HepG2 (cell line): ENCODE results near the gene DAB2IP. TPM values are rescaled to one million over a fixed set of nuclear protein-coding genes. Genes with fewer than 3 reads are reported as not detected.

Source experiments
- ATAC-seq: fragments of 200-7000 bp; cut with Tn5 transposase; 3 replicates; pipeline ENCODE4 v1.9.1; 2020; ENCODE audit warnings: mild to moderate bottlenecking, moderate library complexity
- BruUV-seq: library from RNA; stranded (reverse); fragments of 400-500 nt; replicated peaks from 2 replicates; lab custom pipeline; 2021; lab: Mats Ljungman, UMichigan
- CTCF ChIA-PET: fragments of 300-600 bp; formaldehyde crosslinking; extraction: SDS; loops from one replicate; lab custom pipeline; 2021; ENCODE audit warnings: low total read pairs, inconsistent platforms, low intra/inter-chr PET ratio; lab: Yijun Ruan, JAX
- POLR2A ChIA-PET: fragments of 350-600 bp; sonication (Branson Sonifier 250); formaldehyde crosslinking; loops from one replicate; lab custom pipeline; 2020; ENCODE audit warnings: antibody characterized with exemption, inconsistent platforms; lab: Yijun Ruan, JAX
- DNase-seq: peaks from one replicate; pipeline ENCODE4 v3.0.0-alpha.2; 2015; ENCODE audit warnings: low spot score
- FAIRE-seq: peaks from 3 replicates; lab custom pipeline; 2011; peaks lifted over from hg19 to GRCh38; lab: Jason Lieb, UNC
- H2AFZ ChIP-seq: one replicate; pipeline ENCODE4 v1.6.1; 2011; ENCODE audit warnings: low read length, inconsistent platforms
- H3K27ac ChIP-seq: fragments of 300-600 bp; 3 replicates; pipeline ENCODE4 v1.8.0; 2011; ENCODE audit warnings: mixed run types, mild to moderate bottlenecking, mixed read lengths, low read length, inconsistent platforms; ENCODE audit not compliant: insufficient read depth; ENCODE audit errors: extremely low read length
- H3K27me3 ChIP-seq, 2 experiments: fragments of 200-600 bp in 1 of 2; 2 replicates in 1 of 2; 3 replicates in 1 of 2; pipeline versions ENCODE4 v1.6.0 to v1.8.0; 2011; ENCODE audit warnings: low read length in 2 of 2, mild to moderate bottlenecking in 2 of 2, moderate library complexity in 2 of 2, inconsistent platforms in 1 of 2; ENCODE audit not compliant: insufficient read depth in 2 of 2, control insufficient read depth in 1 of 2
- H3K36me3 ChIP-seq, 2 experiments: fragments of 200-600 bp in 1 of 2; replicated peaks in 1 of 2; 2 replicates in 1 of 2; 3 replicates in 1 of 2; pipeline versions ENCODE4 v1.5.1 to v1.8.0; 2011; ENCODE audit warnings: low read length in 2 of 2, inconsistent platforms in 1 of 2; ENCODE audit not compliant: insufficient read depth in 2 of 2, control insufficient read depth in 1 of 2
- H3K4me1 ChIP-seq: 2 replicates; pipeline ENCODE4 v1.5.1; 2012; ENCODE audit warnings: low read length, inconsistent platforms; ENCODE audit not compliant: insufficient read depth
- H3K4me2 ChIP-seq: 2 replicates; pipeline ENCODE4 v1.6.0; 2011; ENCODE audit warnings: low read depth, low read length, inconsistent platforms
- H3K4me3 ChIP-seq, 3 experiments: fragments of 200-600 bp in 1 of 3; sonication (generic), shearing (Covaris generic) in 1 of 3; replicated peaks in 1 of 3; 2 replicates each; pipeline ENCODE4 v1.5.1; 2011 to 2016; ENCODE audit warnings: low read length in 3 of 3, inconsistent platforms in 2 of 3, low read depth in 2 of 3, mild to moderate bottlenecking in 2 of 3, control low read depth in 1 of 3, mixed read lengths in 1 of 3; ENCODE audit not compliant: insufficient read depth in 1 of 3
- H3K79me2 ChIP-seq: one replicate; pipeline ENCODE4 v1.6.1; 2011; ENCODE audit warnings: low read length, inconsistent platforms; ENCODE audit not compliant: insufficient read depth
- H3K9ac ChIP-seq: 2 replicates; pipeline ENCODE4 v1.6.0; 2011; ENCODE audit warnings: mild to moderate bottlenecking, low read depth, low read length, inconsistent platforms; ENCODE audit not compliant: insufficient read depth
- H3K9me3 ChIP-seq: 2 replicates; pipeline ENCODE4 v1.5.1; 2012; ENCODE audit warnings: mild to moderate bottlenecking, low read length
- H4K20me1 ChIP-seq: 2 replicates; pipeline ENCODE4 v1.6.0; 2011; ENCODE audit warnings: inconsistent platforms, mild to moderate bottlenecking, low read length, moderate library complexity; ENCODE audit not compliant: insufficient read depth
- CERS6 ChIP-seq: sonication (generic); formaldehyde crosslinking; IDR thresholded peaks from 2 replicates; pipeline ENCODE4 v1.5.0; 2020; ENCODE audit warnings: missing genetic modification reagents
- CHCHD3 ChIP-seq: sonication (generic); formaldehyde crosslinking; IDR thresholded peaks from 2 replicates; pipeline ENCODE4 v1.8.0; 2022; ENCODE audit warnings: mild to moderate bottlenecking, missing genetic modification reagents, moderate library complexity
- HNF4G ChIP-seq, 2 experiments: sonication (generic) in 1 of 2; formaldehyde crosslinking in 1 of 2; IDR thresholded peaks; 2 replicates each; pipeline versions ENCODE4 v1.4.0 to v1.6.1; 2011 to 2020; ENCODE audit warnings: borderline replicate concordance in 2 of 2, low read depth in 2 of 2, mild to moderate bottlenecking in 2 of 2, low read length in 1 of 2, missing genetic modification reagents in 1 of 2, moderate library complexity in 1 of 2
- MED1 ChIP-seq: sonication (generic); formaldehyde crosslinking; IDR thresholded peaks from 2 replicates; pipeline ENCODE4 v1.4.0; 2020; ENCODE audit warnings: missing genetic modification reagents
- SMAD1 ChIP-seq: sonication (generic); formaldehyde crosslinking; IDR thresholded peaks from 2 replicates; pipeline ENCODE4 v1.4.0; 2020; ENCODE audit warnings: missing genetic modification reagents, low read depth, mild to moderate bottlenecking, borderline replicate concordance
- SNRNP70 ChIP-seq: fragments of 200-400 bp; formaldehyde crosslinking; IDR thresholded peaks from 2 replicates; pipeline ENCODE4 v1.6.1; 2017; ENCODE audit warnings: mild to moderate bottlenecking, low read depth, low read length, moderate library complexity
- SP1 ChIP-seq, 2 experiments: fragments of 450-650 bp in 1 of 2; sonication (generic) in 1 of 2; formaldehyde crosslinking in 1 of 2; IDR thresholded peaks; 2 replicates each; pipeline versions ENCODE4 v1.4.0 to v1.6.1; 2016 to 2020; ENCODE audit warnings: missing genetic modification reagents in 1 of 2
- THRA ChIP-seq: sonication (generic); formaldehyde crosslinking; IDR thresholded peaks from 2 replicates; pipeline ENCODE4 v1.4.0; 2020; ENCODE audit warnings: missing genetic modification reagents, borderline replicate concordance
- ZFP91 ChIP-seq: sonication (generic); formaldehyde crosslinking; IDR thresholded peaks from 2 replicates; pipeline ENCODE4 v1.9.0; 2022; ENCODE audit warnings: missing genetic modification reagents, mild to moderate bottlenecking, borderline replicate concordance
- ZNF605 ChIP-seq: sonication (generic); formaldehyde crosslinking; IDR thresholded peaks from 2 replicates; pipeline ENCODE4 v1.8.0; 2022; ENCODE audit warnings: mild to moderate bottlenecking, missing genetic modification reagents
- ZNF709 ChIP-seq: sonication (generic); formaldehyde crosslinking; IDR thresholded peaks from 2 replicates; pipeline ENCODE4 v1.5.0; 2020; ENCODE audit warnings: mild to moderate bottlenecking, missing genetic modification reagents
- WGBS: methylation state at CpG from one replicate; pipeline ENCODE4 v1.1.6; 2017; ENCODE audit warnings: low lambda C conversion rate; 5-methylcytosine and 5-hydroxymethylcytosine counted together
- in situ Hi-C: cut with HindIII; loops from 2 replicates; pipeline ENCODE4 v1.10.0; 2017; ENCODE audit warnings: low pct_unique_long_range_greater_than_20kb; ENCODE audit not compliant: extremely low pct_ligation_motif_present
- intact Hi-C: fragments of 100-400 bp; cut with micrococcal nuclease; formaldehyde crosslinking; loops from one replicate; pipeline ENCODE4 v1.10.0; 2022; ENCODE audit not compliant: unreplicated experiment
- polyA plus RNA-seq, 8 experiments: library from polyadenylated mRNA; depleted of rRNA in 3 of 8; stranded (reverse) in 7 of 8; unstranded in 1 of 8; fragments of >200 nt; fragmentation: Illumina TruSeq in 4 of 8; extraction: Trizol in 4 of 8; gene quantifications; 2 replicates each; pipeline versions ENCODE4 v1.2.1 to v1.2.3, GENCODE V29; 2011 to 2016; ENCODE audit warnings: low read depth in 4 of 8, missing spikeins in 1 of 8, mixed read lengths in 1 of 8; ENCODE audit not compliant: insufficient read depth in 1 of 8
- total RNA-seq, 5 experiments: library from RNA; depleted of rRNA; stranded (reverse); fragments of >200 nt; fragmentation: Illumina TruSeq; extraction: Trizol; gene quantifications; 2 replicates each; pipeline ENCODE4 v1.2.3, GENCODE V29; 2016; ENCODE audit warnings: low read depth in 1 of 5
- TF ChIP-seq, protein P1 (sequence below): sonication (generic); formaldehyde crosslinking; IDR thresholded peaks from 2 replicates; pipeline ENCODE4 v1.4.0; 2020; ENCODE audit warnings: missing genetic modification reagents, mild to moderate bottlenecking, borderline replicate concordance

DAB2IP gene
- total and polyA plus RNA-seq, 2 of the 13 experiments (the other 11 are each of a cell fraction or from before 2014, with no cell fraction given), result 25.3 to 37.9 TPM

DNA sequence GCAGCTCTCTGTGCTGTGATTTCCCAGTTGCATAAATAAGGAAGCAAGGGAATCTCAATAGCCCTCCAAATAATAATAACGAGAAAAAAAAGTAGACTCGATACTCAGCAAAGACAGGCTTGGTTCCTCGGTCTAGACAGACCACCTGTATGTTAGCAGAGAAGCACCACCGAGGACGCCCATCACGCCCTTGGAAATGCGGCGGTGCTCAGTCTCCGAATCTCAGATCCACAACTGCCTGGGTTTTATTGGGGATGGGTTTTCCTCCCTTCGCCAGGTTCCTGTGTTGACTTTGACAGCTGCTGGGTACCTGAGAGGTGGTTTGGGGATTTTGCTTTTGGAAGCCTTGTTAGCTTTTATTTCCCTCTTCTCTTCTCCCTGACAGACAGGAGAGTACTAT, 7.2 kb downstream of the DAB2IP start:
- CTCF ChIA-PET, result no interaction called here

More for the DNA sequence above, 7.2 kb downstream of the DAB2IP start:
- WGBS, result 92% methylated on average over 10 of the region's 10 CpGs
- Histone ChIP-seq H2AFZ (no peak overlapping the region), H3K79me2 (no peaks in the 10 kb centered on the region), H3K27me3 (no peaks in the 10 kb centered on the region), H3K9me3 (no peaks in the 10 kb centered on the region), H3K4me2 (no peak overlapping the region), H3K4me3 (no peak overlapping the region), H3K36me3 (no peaks in the 10 kb centered on the region), H3K4me1 (peaks cover 15% of the 10 kb centered on the region), H4K20me1 (no peaks in the 10 kb centered on the region; the same call in 1 of the 2 replicates), H3K9ac (no peak overlapping the region), H3K27ac (no peak overlapping the region)
- FAIRE-seq (no peak), DNase-seq (no peak), ATAC-seq (no peak)
- TF ChIP-seq ZNF605 (CRISPR knock-in tag) (no peak), SMAD1 (CRISPR knock-in tag) (no peak), MED1 (no peak), ZFP91 (no peak), THRA (CRISPR knock-in tag) (no peak), CHCHD3 (CRISPR knock-in tag) (no peak), ZNF709 (no peak), SP1 (IDR thresholded peaks at IDR 0.05) (no peak), SP1 (CRISPR knock-in tag; IDR thresholded peaks at IDR 0.05) (no peak), HNF4G (IDR thresholded peaks at IDR 0.05; ENCODE audit: borderline replicate concordance, low read depth, low read length) (no peak), HNF4G (CRISPR knock-in tag; IDR thresholded peaks at IDR 0.05; ENCODE audit: borderline replicate concordance, low read depth) (no peak), SNRNP70 (no peak), CERS6 (no peak)
- TF ChIP-seq, protein P1, sequence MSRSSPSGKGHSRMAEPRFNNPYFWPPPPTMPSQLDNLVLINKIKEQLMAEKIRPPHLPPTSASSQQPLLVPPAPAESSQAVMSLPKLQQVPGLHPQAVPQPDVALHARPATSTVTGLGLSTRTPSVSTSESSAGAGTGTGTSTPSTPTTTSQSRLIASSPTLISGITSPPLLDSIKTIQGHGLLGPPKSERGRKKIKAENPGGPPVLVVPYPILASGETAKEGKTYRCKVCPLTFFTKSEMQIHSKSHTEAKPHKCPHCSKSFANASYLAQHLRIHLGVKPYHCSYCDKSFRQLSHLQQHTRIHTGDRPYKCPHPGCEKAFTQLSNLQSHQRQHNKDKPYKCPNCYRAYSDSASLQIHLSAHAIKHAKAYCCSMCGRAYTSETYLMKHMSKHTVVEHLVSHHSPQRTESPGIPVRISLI (CRISPR knock-in tag), result no peak
- in situ Hi-C loops (no loop called here), intact Hi-C loops (no loop called here)
- POLR2A ChIA-PET, result no interaction called here
- no TSS peak for BruUV-seq
